HEK293 (cell line): ENCODE measurements around the gene EPN1.

ENCODE experiments used
- ELK4 ChIP-seq: IDR thresholded peaks from 2 replicates; pipeline ENCODE4 v1.6.1; 2011; ENCODE audit warnings: mild to moderate bottlenecking, low read depth, low read length, borderline replicate concordance
- GLI2 ChIP-seq: fragments of 450-650 bp; formaldehyde crosslinking; IDR thresholded peaks from 2 replicates; pipeline ENCODE4; 2017; ENCODE audit warnings: missing biosample characterization, missing genetic modification characterization, low read depth, borderline replicate concordance
- INSM2 ChIP-seq: fragments of 450-650 bp; formaldehyde crosslinking; IDR thresholded peaks from 2 replicates; pipeline ENCODE4 v1.5.1; 2016; ENCODE audit warnings: missing biosample characterization, missing genetic modification characterization
- KLF17 ChIP-seq: fragments of 450-650 bp; formaldehyde crosslinking; IDR thresholded peaks from 2 replicates; pipeline ENCODE4 v1.5.1; 2016; ENCODE audit warnings: missing biosample characterization, missing genetic modification characterization
- ZBTB10 ChIP-seq: fragments of 450-650 bp; formaldehyde crosslinking; IDR thresholded peaks from 2 replicates; pipeline ENCODE4 v1.5.1; 2016; ENCODE audit warnings: missing biosample characterization, missing genetic modification characterization
- ZBTB44 ChIP-seq: fragments of 450-650 bp; IDR thresholded peaks from 2 replicates; pipeline ENCODE4 v1.5.1; 2018; ENCODE audit warnings: missing biosample characterization, mild to moderate bottlenecking, missing genetic modification characterization
- ZBTB49 ChIP-seq: fragments of 450-650 bp; formaldehyde crosslinking; IDR thresholded peaks from 2 replicates; pipeline ENCODE4 v1.5.1; 2016; ENCODE audit warnings: missing biosample characterization, missing genetic modification characterization, low read depth
- ZNF121 ChIP-seq: fragments of 450-650 bp; formaldehyde crosslinking; IDR thresholded peaks from 2 replicates; pipeline ENCODE4 v1.5.1; 2016; ENCODE audit warnings: missing biosample characterization, missing genetic modification characterization
- ZNF214 ChIP-seq: fragments of 450-650 bp; formaldehyde crosslinking; IDR thresholded peaks from 2 replicates; pipeline ENCODE4 v1.5.1; 2017; ENCODE audit warnings: missing biosample characterization, mild to moderate bottlenecking, missing genetic modification characterization, borderline replicate concordance
- ZNF221 ChIP-seq: fragments of 450-650 bp; formaldehyde crosslinking; IDR thresholded peaks from 2 replicates; pipeline ENCODE4 v1.5.1; 2017; ENCODE audit warnings: missing biosample characterization, missing genetic modification characterization, borderline replicate concordance
- ZNF280D ChIP-seq: fragments of 450-650 bp; formaldehyde crosslinking; IDR thresholded peaks from 2 replicates; pipeline ENCODE4 v1.5.1; 2016; ENCODE audit warnings: missing biosample characterization, missing genetic modification characterization
- ZNF292 ChIP-seq: fragments of 450-650 bp; formaldehyde crosslinking; IDR thresholded peaks from 2 replicates; pipeline ENCODE4 v1.5.1; 2016; ENCODE audit warnings: low read depth, missing biosample characterization, missing genetic modification characterization, borderline replicate concordance
- ZNF398 ChIP-seq: fragments of 450-650 bp; formaldehyde crosslinking; IDR thresholded peaks from 2 replicates; pipeline ENCODE4 v1.5.1; 2017; ENCODE audit warnings: missing biosample characterization, missing genetic modification characterization
- ZNF510 ChIP-seq: fragments of 450-650 bp; formaldehyde crosslinking; IDR thresholded peaks from 2 replicates; pipeline ENCODE4 v1.5.1; 2018; ENCODE audit warnings: mild to moderate bottlenecking, missing genetic modification characterization, missing biosample characterization; ENCODE audit not compliant: insufficient replicate concordance
- ZNF626 ChIP-seq: fragments of 450-650 bp; sonication (Bioruptor Pico); formaldehyde crosslinking; IDR thresholded peaks from 2 replicates; pipeline ENCODE4 v1.5.1; 2018; ENCODE audit warnings: missing biosample characterization, missing genetic modification characterization, inconsistent platforms
- ZNF704 ChIP-seq: fragments of 450-650 bp; formaldehyde crosslinking; IDR thresholded peaks from 2 replicates; pipeline ENCODE4 v1.5.1; 2016; ENCODE audit warnings: missing biosample characterization, missing genetic modification characterization
- ZNF791 ChIP-seq: fragments of 450-650 bp; formaldehyde crosslinking; IDR thresholded peaks from 2 replicates; pipeline ENCODE4 v1.5.1; 2016; ENCODE audit warnings: missing biosample characterization, missing genetic modification characterization
- ZNF830 ChIP-seq: fragments of 450-650 bp; IDR thresholded peaks from 2 replicates; pipeline ENCODE4 v1.5.0; 2018; ENCODE audit warnings: missing biosample characterization, missing genetic modification characterization, low read depth, mild to moderate bottlenecking, moderate library complexity
- ZSCAN23 ChIP-seq: fragments of 450-650 bp; formaldehyde crosslinking; IDR thresholded peaks from 2 replicates; pipeline ENCODE4 v1.5.1; 2016; ENCODE audit warnings: missing biosample characterization, missing genetic modification characterization

EPN1 gene

GRCh38 chr19:55673465-55673864 is 1.6 kb upstream of the EPN1 start (continued):
- no peak for TF ChIP-seq ZSCAN23 (tag by site-specific recombination)
- no peak for TF ChIP-seq ZNF791
- no peak for TF ChIP-seq ZNF121 (tag by site-specific recombination)
- no peak for TF ChIP-seq ELK4
- TF ChIP-seq GLI2: no peak
- TF ChIP-seq ZNF704 (tag by site-specific recombination): no peak
- no peak for TF ChIP-seq ZBTB44
- no peak for TF ChIP-seq ZNF626 (tag by site-specific recombination)
- no peak for TF ChIP-seq INSM2
- TF ChIP-seq ZNF214 (tag by site-specific recombination): no peak
- no peak for TF ChIP-seq ZNF292 (tag by site-specific recombination)
- no peak for TF ChIP-seq ZBTB10 (tag by site-specific recombination)
- no peak for TF ChIP-seq ZNF280D (tag by site-specific recombination)
- no peak for TF ChIP-seq KLF17 (tag by site-specific recombination)
- TF ChIP-seq ZNF398 (tag by site-specific recombination): no peak
- no peak for TF ChIP-seq ZNF221 (tag by site-specific recombination)
- no peak for TF ChIP-seq ZNF510
- no peak for TF ChIP-seq ZNF830
- TF ChIP-seq ZBTB49: no peak
